ENCODE data around the gene UNC5CL. TPM values are rescaled to one million over a fixed set of nuclear protein-coding genes. Genes with fewer than 3 reads are reported as not detected.
A peak's percentile ranks its signal among the peaks of the same experiment; 100 is the strongest.

The UNC5CL gene
- total RNA-seq, 2 experiments from 2014 or later = 0.49 to 0.85 TPM

DNA sequence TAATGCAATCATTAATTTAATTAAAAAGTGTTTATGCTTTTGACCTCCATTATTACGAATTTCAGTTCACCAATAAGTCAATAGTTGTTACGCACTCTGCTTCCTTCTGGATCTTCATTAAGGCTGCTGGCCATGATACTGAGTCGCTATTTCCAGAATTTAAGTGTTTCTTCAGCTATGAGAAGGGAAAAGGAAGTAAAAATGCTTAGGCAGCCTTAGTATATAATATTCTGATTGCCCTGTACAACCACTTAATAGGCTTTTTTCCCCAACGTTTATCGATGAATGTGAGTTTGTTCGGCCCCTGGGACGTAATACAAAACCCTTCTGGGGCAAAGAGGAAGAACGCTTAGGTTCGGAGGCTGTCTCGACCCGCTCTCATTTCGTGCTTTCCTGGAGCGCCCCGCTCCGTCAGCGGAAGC, 32.5 kb upstream of the UNC5CL start:
- Histone ChIP-seq H3K9me3 (ENCODE audit: low read length) (no peaks in the 10 kb centered on the region), H2AFZ (ENCODE audit: low read length) (peak overlapping the region; percentile 75), H3K79me2 (ENCODE audit: insufficient read depth, low read depth, low read length) (peaks cover 50% of the 10 kb centered on the region), H4K20me1 (ENCODE audit: insufficient read depth, low read length) (peaks cover 25% of the 10 kb centered on the region; the same call in 1 of the 2 replicates), H3K4me3 (ENCODE audit: low read depth, low read length, poor library complexity, severe bottlenecking) (peak overlapping the region; percentile 97), H3K9me2 (ENCODE audit: insufficient read depth, low read length) (no peaks in the 10 kb centered on the region), H3K4me2 (ENCODE audit: low read length) (peak overlapping the region; percentile 77), H3K27ac (ENCODE audit: low read depth, low read length, poor library complexity, severe bottlenecking) (peak overlapping the region; percentile 92), H3K4me1 (ENCODE audit: insufficient read depth, low read length, poor library complexity, severe bottlenecking) (peaks cover 35% of the 10 kb centered on the region), H3K36me3 (ENCODE audit: insufficient read depth, low read length) (peaks cover 59% of the 10 kb centered on the region)
- TF ChIP-seq EZH2phosphoT487 (IDR thresholded peaks at IDR 0.05; ENCODE audit: borderline replicate concordance, low read depth, low read length) = no peak
- TF ChIP-seq, protein P1, sequence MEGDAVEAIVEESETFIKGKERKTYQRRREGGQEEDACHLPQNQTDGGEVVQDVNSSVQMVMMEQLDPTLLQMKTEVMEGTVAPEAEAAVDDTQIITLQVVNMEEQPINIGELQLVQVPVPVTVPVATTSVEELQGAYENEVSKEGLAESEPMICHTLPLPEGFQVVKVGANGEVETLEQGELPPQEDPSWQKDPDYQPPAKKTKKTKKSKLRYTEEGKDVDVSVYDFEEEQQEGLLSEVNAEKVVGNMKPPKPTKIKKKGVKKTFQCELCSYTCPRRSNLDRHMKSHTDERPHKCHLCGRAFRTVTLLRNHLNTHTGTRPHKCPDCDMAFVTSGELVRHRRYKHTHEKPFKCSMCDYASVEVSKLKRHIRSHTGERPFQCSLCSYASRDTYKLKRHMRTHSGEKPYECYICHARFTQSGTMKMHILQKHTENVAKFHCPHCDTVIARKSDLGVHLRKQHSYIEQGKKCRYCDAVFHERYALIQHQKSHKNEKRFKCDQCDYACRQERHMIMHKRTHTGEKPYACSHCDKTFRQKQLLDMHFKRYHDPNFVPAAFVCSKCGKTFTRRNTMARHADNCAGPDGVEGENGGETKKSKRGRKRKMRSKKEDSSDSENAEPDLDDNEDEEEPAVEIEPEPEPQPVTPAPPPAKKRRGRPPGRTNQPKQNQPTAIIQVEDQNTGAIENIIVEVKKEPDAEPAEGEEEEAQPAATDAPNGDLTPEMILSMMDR (conservative IDR thresholded peaks at IDR 0.05; ENCODE audit: low read length) = peak; percentile 23; the same call in 1 of the 2 replicates
- DNase-seq (ENCODE audit: low spot score) = peak; percentile 79
- intact Hi-C loops (cut with micrococcal nuclease; ENCODE audit: unreplicated experiment) = loop anchor here (5.0 kb wide), 3 partner anchors 246 to 661 kb away; partner anchors contain the start of gene FOXP4
- CTCF ChIA-PET (ENCODE audit: unreplicated experiment) = interaction anchor here (0.6 to 1.4 kb wide), 2 partner anchors 16 to 42 kb away, joined by 3 to 4 read pairs; no protein-coding TSS in a partner anchor
- POLR2A ChIA-PET = interaction anchor here (0.8 to 2.6 kb wide), 5 partner anchors 9 to 129 kb away, joined by 3 to 13 read pairs (median 3); partner anchors contain the start of genes APOBEC2 and TREML2
- BruUV-seq (replicated peaks) = TSS peak; percentile 60

DNA sequence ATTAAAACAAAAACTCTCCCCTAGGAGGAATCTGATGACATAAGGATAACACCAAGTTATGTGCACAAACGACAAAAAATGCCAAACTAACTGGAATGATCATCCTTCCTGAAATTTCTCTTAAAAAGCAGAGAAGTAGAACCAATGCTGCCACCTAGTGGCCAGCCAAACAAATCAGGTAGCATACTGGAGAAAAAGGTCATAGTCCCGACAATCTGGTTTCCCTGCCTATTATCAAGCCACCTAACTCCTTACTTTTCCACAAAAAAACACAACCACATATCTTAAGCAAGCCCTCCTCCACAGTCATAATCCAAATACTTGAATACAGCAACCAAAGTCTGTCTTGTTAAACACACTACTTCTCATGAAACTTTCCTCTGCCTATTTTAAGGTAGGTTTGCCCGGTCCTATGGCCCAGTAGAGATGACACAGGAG, 27.9 kb upstream of the UNC5CL start:
- H3K79me2 ChIP-seq (ENCODE audit: insufficient read depth, low read depth, low read length) = peaks cover 15% of the 10 kb centered on the region; the same call in 1 of the 2 replicates
- H3K27ac ChIP-seq (ENCODE audit: low read depth, low read length, poor library complexity, severe bottlenecking) = no peak overlapping the region
- intact Hi-C loops (cut with micrococcal nuclease; ENCODE audit: unreplicated experiment) = loop anchor here (2.0 kb wide), 1 partner anchor 60 kb away; no protein-coding TSS in a partner anchor
- 0 out of 2 replicates have a peak, but pooled peaks cover 6% of the 10 kb centered on the region for H4K20me1 ChIP-seq (ENCODE audit: insufficient read depth, low read length)
- ChIA-PET POLR2A (no interaction called here), CTCF (ENCODE audit: unreplicated experiment) (no interaction called here)
- peaks cover 11% of the 10 kb centered on the region for H3K4me1 ChIP-seq (ENCODE audit: insufficient read depth, low read length, poor library complexity, severe bottlenecking)
- DNase-seq (ENCODE audit: low spot score) = peak; percentile 74
- H2AFZ ChIP-seq (ENCODE audit: low read length) = no peak overlapping the region
- H3K9me3 ChIP-seq (ENCODE audit: low read length) = no peaks in the 10 kb centered on the region
- H3K4me2 ChIP-seq (ENCODE audit: low read length) = no peak overlapping the region
- TSS peak; percentile 16 for BruUV-seq (replicated peaks)
- TF ChIP-seq EZH2phosphoT487 (IDR thresholded peaks at IDR 0.05; ENCODE audit: borderline replicate concordance, low read depth, low read length) = no peak
- TF ChIP-seq, protein P1 (conservative IDR thresholded peaks at IDR 0.05; ENCODE audit: low read length) = peak; percentile 98
- peaks cover 58% of the 10 kb centered on the region for H3K36me3 ChIP-seq (ENCODE audit: insufficient read depth, low read length)
- no peaks in the 10 kb centered on the region for H3K9me2 ChIP-seq (ENCODE audit: insufficient read depth, low read length)
- H3K4me3 ChIP-seq (ENCODE audit: low read depth, low read length, poor library complexity, severe bottlenecking) = no peak overlapping the region

DNA sequence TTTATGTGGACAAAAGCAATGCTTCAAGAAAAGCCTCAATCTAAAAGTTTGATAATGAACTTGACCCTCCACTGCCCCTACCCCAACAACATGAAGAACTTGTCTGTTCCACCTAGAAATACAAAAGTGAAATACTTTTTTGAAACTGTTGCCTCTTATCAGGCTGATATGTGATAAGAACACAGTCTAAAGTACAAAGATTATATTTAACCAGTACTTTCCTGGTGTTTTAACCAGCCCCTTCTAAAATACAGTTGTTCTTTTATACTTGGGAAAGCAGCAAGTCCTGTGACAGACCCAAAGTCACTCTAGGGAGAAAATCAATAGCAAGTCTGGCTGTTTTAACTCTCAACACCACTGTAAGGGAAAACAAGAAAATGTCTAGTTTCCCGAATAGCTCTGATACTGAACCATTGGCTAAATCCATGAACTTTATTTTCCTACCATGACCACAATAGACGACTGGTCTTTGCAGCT, 26.6 kb upstream of the UNC5CL start:
- intact Hi-C loops (cut with micrococcal nuclease; ENCODE audit: unreplicated experiment) = loop anchor here (2.0 kb wide), 1 partner anchor 59 kb away; no protein-coding TSS in a partner anchor
- Histone ChIP-seq H3K9me2 (ENCODE audit: insufficient read depth, low read length) (no peaks in the 10 kb centered on the region), H3K79me2 (ENCODE audit: insufficient read depth, low read depth, low read length) (peaks cover 5% of the 10 kb centered on the region; the same call in 1 of the 2 replicates), H2AFZ (ENCODE audit: low read length) (no peak overlapping the region), H3K4me1 (ENCODE audit: insufficient read depth, low read length, poor library complexity, severe bottlenecking) (peaks cover 4% of the 10 kb centered on the region), H3K9me3 (ENCODE audit: low read length) (no peaks in the 10 kb centered on the region), H4K20me1 (ENCODE audit: insufficient read depth, low read length) (0 out of 2 replicates have a peak, but pooled peaks cover 6% of the 10 kb centered on the region), H3K4me3 (ENCODE audit: low read depth, low read length, poor library complexity, severe bottlenecking) (no peak overlapping the region), H3K27ac (ENCODE audit: low read depth, low read length, poor library complexity, severe bottlenecking) (no peak overlapping the region), H3K4me2 (ENCODE audit: low read length) (no peak overlapping the region), H3K36me3 (ENCODE audit: insufficient read depth, low read length) (peaks cover 58% of the 10 kb centered on the region)
- TF ChIP-seq EZH2phosphoT487 (IDR thresholded peaks at IDR 0.05; ENCODE audit: borderline replicate concordance, low read depth, low read length) = no peak
- TF ChIP-seq, protein P1 (conservative IDR thresholded peaks at IDR 0.05; ENCODE audit: low read length) = no peak
- POLR2A ChIA-PET = no interaction called here
- DNase-seq (ENCODE audit: low spot score) = no peak
- BruUV-seq (replicated peaks) = no TSS peak
- CTCF ChIA-PET (ENCODE audit: unreplicated experiment) = interaction anchor here (0.8 kb wide), 1 partner anchor 10 kb away, joined by 3 read pairs; no protein-coding TSS in a partner anchor

Data from OCI-LY7 (cell line).